GM19239 (cell line): ENCODE data around the gene SNX3.
"Not testable (repeated sequence)": the region's sequence is repeated elsewhere in the genome, so short reads cannot be mapped to it uniquely, and the experiment has no call there.

Experiments used
- DNase-seq: peaks from one replicate; pipeline ENCODE4 v3.0.0; 2011; ENCODE audit warnings: low spot score; ENCODE audit not compliant: insufficient read length
- FAIRE-seq: peaks from 2 replicates; lab custom pipeline; 2011; peaks lifted over from hg19 to GRCh38; lab: Jason Lieb, UNC

SNX3 gene

DNA sequence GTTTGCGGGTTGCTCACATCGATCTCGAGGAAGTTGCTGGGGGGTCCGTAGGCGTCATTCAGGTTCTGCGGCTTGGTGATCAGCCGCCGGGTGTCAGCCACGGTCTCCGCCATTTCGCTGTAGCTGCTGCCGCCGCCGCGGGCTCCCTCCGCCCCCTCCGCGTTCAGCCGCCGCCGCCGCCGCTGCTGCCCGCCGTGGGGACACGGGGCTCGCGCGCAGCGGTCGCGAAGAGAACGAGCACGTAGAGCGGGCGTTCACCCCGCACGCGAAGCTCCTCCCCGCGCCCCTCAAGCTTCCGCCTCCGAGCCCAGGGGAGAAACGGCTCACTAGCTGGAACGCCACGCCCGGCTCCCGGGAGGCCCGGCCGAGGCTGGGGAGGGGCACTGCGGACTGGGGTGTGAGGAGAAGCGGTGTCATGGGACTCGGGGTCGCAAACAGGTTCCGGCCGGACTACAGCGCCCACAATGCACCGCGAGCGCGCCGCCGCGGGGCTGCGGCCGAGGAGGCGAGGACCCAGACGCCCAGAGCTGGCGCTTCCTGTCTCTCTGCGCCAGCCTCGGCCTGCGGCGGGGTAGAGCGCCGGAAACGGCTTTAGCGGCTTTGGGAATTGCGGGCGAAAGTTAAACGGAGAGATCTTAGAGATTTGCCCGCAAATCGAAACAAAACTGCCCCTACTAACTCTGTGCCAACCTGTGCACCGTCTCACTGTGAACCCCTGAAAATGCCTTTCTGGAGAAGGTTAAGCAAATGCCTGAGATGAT is at the start of gene SNX3:
SNX3 (minus strand) TSS at position 232 of the 761 bp plus-strand sequence; CDS start at position 113, 119 bp downstream.
- DNase-seq (peak; percentile 92), FAIRE-seq (peak; percentile 98)

GRCh38 chr6:108309844-108310243 is 49.0 kb upstream of the SNX3 start:
- DNase-seq: no peak
- no peak for FAIRE-seq

DNA sequence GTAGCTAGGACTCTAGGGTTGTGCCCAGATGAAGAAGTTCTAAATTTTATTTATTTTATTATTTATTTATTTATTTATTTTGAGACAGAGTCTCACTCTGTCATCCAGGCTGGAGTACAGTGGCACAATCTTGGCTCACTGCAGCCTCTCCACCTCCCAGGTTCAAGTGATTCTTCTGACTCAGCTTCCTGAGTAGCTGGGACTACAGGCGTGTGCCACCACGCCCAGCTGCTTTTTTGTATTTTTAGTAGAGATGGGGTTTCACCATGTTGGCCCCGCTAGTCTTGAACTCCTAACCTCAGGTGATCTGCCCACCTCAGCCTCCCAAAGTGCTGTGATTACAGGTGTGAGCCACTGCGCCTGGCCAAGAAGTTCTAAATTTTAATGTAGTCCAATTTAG is 47.8 kb upstream of the SNX3 start:
- DNase-seq, FAIRE-seq: not testable (repeated sequence)

GRCh38 chr6:108304646-108305045 is 43.8 kb upstream of the SNX3 start:
- FAIRE-seq (no peak), DNase-seq (no peak)

- FAIRE-seq: no peak
Observed at GRCh38 chr6:108302386-108302785, 41.5 kb upstream of the SNX3 start.

DNA sequence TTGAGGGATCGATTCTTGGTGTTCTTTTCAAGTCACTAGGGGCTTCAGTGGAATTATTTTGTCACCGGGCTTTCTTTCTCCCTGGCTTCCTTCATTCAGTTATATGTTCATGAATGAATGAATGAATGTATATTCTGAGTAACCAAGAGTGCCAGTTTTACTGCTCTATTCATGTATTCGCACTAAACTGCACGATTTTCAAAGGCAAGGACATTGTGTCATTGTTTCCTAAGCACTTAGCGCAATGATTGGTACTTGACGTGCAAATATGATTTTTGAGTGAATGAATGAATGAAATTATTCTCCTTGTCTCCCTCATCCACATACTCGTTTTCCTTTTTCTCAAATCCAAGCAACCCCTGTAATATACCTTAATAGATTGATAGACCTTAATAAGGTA is 34.8 kb upstream of the SNX3 start:
- FAIRE-seq: no peak
- DNase-seq: no peak

More at GRCh38 chr6:108302386-108302785, 41.5 kb upstream of the SNX3 start:
- DNase-seq: no peak

GRCh38 chr6:108294727-108295625 is 34.1 kb upstream of the SNX3 start, which contains the start of gene AFG1L:
Gene AFG1L (plus strand): TSS chr6:108295054. CDS start chr6:108295080, 26 bp downstream.
- peak; percentile 75 for DNase-seq
- FAIRE-seq: peak; percentile 94

GRCh38 chr6:108294297-108294726 is 33.5 kb upstream of the SNX3 start:
- DNase-seq: no peak
- no peak for FAIRE-seq

DNA sequence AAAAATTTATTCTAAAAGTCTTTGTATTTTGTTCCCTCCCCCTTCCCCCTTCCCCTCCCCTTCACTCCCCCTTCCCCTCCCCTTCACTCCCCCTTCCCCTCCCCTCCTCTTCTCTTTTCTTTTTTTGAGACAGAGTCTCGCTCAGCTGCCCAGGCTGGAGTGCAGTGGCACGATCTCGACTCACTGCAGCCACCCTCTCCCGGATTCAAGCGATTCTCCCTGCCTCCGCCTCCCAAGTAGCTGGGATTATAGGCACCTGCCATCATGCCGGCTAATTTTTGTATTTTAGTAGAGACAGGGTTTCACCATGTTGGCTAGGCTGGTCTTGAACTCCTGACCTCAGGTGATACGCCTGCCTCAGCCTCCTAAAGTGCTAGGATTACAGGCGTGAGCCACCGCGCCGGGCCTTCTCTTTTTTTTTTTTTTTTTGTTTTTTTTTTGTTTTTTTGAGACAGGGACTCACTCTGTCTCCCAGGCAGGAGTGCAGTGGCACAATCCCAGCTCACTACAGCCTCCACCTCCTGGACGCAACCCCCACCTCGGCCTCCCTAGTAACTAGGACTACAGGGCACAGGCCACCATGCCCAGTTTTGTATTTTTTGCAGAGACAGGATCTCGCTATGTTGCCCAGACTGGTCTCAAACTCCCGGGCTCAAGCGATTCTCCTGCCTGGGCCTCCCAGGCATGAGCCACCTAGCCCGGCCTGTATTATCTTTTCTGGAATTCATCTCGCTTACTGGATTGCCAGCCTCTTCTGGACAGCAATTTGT is 32.9 kb upstream of the SNX3 start:
- FAIRE-seq: no peak
- DNase-seq: no peak

- FAIRE-seq, DNase-seq: not testable (repeated sequence)
Observed at GRCh38 chr6:108292561-108292960, 31.7 kb upstream of the SNX3 start.

GRCh38 chr6:108291091-108291490 is 30.3 kb upstream of the SNX3 start:
- no peak for FAIRE-seq
- DNase-seq: no peak

DNA sequence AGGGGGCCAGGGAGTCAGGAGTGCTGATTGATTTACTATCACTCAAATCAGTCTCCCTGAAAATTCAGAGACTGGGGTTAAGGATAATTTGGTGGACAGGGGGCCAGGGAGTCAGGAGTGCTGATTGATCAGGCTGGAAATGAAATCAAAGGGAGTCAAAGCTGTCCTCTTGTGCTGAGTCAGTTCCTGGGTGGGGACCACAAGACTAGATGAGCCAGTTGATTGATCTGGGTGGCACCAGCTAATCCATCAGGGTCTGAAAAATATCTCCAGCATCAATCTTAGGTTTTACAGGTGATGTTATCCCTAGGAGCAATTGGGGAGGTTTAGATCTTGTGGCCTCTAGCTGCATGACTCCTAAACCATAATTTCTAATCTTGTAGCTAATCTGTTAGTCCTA is 27.9 kb upstream of the SNX3 start:
- DNase-seq: no peak
- no peak for FAIRE-seq

DNA sequence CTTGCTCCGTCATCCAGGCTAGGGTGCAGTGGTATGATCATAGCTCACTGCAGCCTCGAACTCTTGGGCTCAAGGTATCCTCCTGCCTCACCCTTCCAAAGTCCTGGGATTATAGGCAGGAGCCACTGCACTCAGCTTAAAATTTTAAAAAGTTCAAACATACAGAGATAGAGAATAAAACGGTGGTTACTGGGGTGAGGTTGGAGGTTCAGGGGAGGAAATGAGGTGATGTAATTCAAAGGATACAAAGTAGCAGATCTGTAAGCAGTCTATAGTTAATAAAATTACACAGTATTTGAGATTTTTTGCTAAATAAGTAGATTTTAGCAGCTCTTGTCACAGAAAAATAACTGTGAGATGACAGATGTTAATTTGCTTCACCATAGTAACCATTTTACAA is 26.5 kb upstream of the SNX3 start:
- no peak for FAIRE-seq
- DNase-seq: no peak

- FAIRE-seq (no peak), DNase-seq (no peak)
Observed at GRCh38 chr6:108286366-108286765, 25.5 kb upstream of the SNX3 start.

DNA sequence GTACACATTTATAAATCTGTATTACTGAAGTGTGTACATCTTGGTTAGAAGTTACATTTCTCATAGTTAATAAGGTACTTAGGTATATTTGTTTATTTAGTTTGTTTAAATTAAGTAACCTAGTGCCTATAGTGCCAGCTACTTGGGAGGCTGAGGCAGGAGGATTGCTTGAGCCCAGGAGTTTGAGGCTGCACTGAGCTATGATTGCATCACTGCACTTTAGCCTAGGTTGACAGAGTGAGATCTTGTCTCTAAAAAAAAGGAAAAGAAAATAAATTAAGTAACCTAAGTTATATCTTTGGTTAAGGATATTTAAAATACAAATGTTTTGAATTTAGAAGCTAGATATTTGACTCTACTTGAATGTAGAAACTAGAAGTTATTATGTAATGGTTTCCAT is 24.5 kb upstream of the SNX3 start:
- FAIRE-seq (no peak), DNase-seq (no peak)

- FAIRE-seq (no peak), DNase-seq (no peak)
Observed at GRCh38 chr6:108277831-108278230, 17.0 kb upstream of the SNX3 start.

DNA sequence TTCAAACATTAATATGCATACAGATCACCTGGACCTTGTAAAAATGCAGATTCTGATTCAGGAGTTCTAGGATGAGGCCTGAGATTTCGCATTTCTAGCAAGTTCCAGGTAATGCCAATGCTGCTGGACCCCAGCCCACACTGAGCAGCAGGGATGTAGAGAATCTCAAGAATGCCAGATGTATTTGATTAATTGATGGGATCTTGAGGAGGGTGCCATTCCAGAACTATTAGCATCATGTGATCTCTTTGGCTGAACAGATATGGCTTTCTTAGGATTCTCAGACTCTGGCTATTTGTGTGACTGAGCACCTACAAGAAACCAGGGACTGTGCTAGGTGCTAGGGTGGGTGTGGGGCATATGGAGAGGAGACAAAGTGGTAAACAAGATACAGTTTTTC is 16.5 kb upstream of the SNX3 start:
- FAIRE-seq: no peak
- DNase-seq: no peak

DNA sequence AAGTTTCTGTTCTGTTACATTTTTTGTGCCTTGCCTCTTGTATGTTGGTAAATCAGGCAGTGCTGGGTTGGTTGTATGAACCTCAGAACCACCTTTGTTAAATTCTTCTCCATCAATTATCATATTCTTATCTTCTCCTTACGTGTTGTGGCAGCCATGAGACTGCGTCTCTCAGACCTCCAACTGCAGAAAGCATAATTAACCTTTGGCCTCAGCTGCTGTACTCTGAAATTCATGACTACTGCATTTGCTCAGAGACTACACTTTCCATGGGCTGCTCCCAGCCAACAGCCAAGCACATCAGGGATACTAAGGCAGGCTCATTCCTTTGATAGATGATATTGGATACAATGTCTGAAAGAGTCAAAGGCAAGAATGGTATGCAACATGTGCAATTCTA is 15.1 kb upstream of the SNX3 start:
- DNase-seq (no peak), FAIRE-seq (no peak)

DNA sequence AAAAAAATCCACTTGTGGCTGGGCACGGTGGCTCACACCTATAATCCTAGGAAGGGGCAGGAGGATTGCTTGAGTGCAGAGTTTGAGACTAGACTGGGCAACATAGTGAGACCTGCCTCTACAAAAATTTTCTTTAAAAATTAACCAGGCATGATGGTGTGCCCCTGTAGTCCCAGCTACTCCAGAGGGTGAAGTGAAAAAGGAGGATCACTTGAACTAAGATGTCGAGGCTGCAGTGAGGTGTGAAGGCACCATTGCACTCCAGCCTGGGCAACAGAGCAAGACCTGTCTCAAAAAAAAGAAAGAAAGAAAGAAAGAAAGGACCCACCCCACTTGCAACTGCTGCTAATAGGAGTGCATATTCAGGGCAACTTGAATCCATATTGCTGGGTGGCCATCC is 13.7 kb upstream of the SNX3 start:
- FAIRE-seq: no peak
- no peak for DNase-seq

DNA sequence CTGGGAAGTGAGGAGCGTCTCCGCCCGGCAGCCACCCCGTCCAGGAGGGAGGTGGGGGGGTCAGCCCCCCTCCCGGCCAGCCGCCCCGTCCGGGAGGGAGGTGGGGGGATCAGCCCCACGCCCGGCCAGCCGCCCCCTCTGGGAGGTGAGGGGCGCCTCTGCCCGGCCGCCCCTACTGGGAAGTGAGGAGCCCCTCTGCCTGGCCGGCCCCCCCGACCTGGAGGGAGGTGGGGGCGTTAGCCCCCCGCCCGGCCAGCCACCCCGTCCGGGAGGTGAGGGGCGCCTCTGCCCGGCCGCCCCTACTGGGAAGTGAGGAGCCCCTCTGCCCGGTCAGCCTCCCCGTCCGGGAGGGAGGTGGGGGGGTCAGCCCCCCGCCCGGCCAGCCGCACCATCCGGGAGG is 9.1 kb upstream of the SNX3 start:
- FAIRE-seq: not testable (repeated sequence)

More for the DNA sequence above, 9.1 kb upstream of the SNX3 start:
- not testable (repeated sequence) for DNase-seq
